ENCODE data around the gene ACTN3.

GRCh38 chr11:66550887-66551286 is 4.2 kb downstream of the ACTN3 start:
- TF ChIP-seq CTCF (IDR thresholded peaks at IDR 0.05; ENCODE audit: insufficient read depth, low read depth, low read length) (no peak), EZH2 (IDR thresholded peaks at IDR 0.05; ENCODE audit: insufficient read depth, low read length) (no peak)

Measured in astrocyte (in vitro differentiated cells and primary cell).